HEK293T (cell line): ENCODE results near the gene CCDC201.

Experiments used
- CTCF ChIA-PET: fragments of 350-600 bp; formaldehyde crosslinking; extraction: SDS; loops from one replicate; lab custom pipeline; 2021; ENCODE audit warnings: antibody characterized with exemption, inconsistent platforms; lab: Yijun Ruan, JAX
- POLR2A ChIA-PET: fragments of 350-600 bp; formaldehyde crosslinking; extraction: SDS; loops from one replicate; lab custom pipeline; 2020; ENCODE audit warnings: antibody characterized with exemption, inconsistent platforms; lab: Yijun Ruan, JAX
- DNase-seq: peaks from one replicate; pipeline ENCODE4 v3.0.0; 2012; ENCODE audit warnings: mixed read lengths; ENCODE audit errors: extremely low spot score
- ARNT ChIP-seq: fragments of 450-650 bp; IDR thresholded peaks from 2 replicates; pipeline ENCODE4 v1.6.1; 2017; ENCODE audit warnings: mild to moderate bottlenecking
- BHLHE40 ChIP-seq: fragments of 450-650 bp; IDR thresholded peaks from 2 replicates; pipeline ENCODE4 v1.6.1; 2016; ENCODE audit warnings: mild to moderate bottlenecking, moderate library complexity, borderline replicate concordance
- CTBP1 ChIP-seq: fragments of 450-650 bp; IDR thresholded peaks from 2 replicates; pipeline ENCODE4 v1.6.1; 2016; ENCODE audit warnings: borderline replicate concordance
- ELF4 ChIP-seq: fragments of 450-650 bp; IDR thresholded peaks from 2 replicates; pipeline ENCODE4 v1.6.1; 2017; ENCODE audit warnings: antibody characterized with exemption
- FOXA1 ChIP-seq: fragments of 450-650 bp; IDR thresholded peaks from 2 replicates; pipeline ENCODE4 v1.6.1; 2016; ENCODE audit warnings: mild to moderate bottlenecking
- FOXK2 ChIP-seq: fragments of 450-650 bp; IDR thresholded peaks from 2 replicates; pipeline ENCODE4 v1.6.1; 2016; ENCODE audit warnings: mild to moderate bottlenecking
- FOXM1 ChIP-seq: fragments of 450-650 bp; IDR thresholded peaks from 2 replicates; pipeline ENCODE4 v1.6.1; 2017; ENCODE audit warnings: mild to moderate bottlenecking, borderline replicate concordance
- HDGF ChIP-seq: fragments of 450-650 bp; IDR thresholded peaks from 2 replicates; pipeline ENCODE4 v1.6.1; 2017; ENCODE audit warnings: antibody characterized with exemption, borderline replicate concordance
- L3MBTL2 ChIP-seq: fragments of 450-650 bp; conservative IDR thresholded peaks from 2 replicates; pipeline ENCODE4 v1.6.1; 2016; ENCODE audit warnings: mild to moderate bottlenecking
- LEF1 ChIP-seq: fragments of 450-650 bp; IDR thresholded peaks from 2 replicates; pipeline ENCODE4 v1.6.1; 2017; ENCODE audit warnings: mild to moderate bottlenecking, borderline replicate concordance
- NFRKB ChIP-seq: fragments of 450-650 bp; IDR thresholded peaks from 2 replicates; pipeline ENCODE4 v1.6.1; 2016; ENCODE audit warnings: mild to moderate bottlenecking, moderate library complexity
- PKNOX1 ChIP-seq: fragments of 450-650 bp; IDR thresholded peaks from 2 replicates; pipeline ENCODE4 v1.6.1; 2016
- SP1 ChIP-seq: fragments of 450-650 bp; IDR thresholded peaks from 2 replicates; pipeline ENCODE4 v1.6.1; 2017
- SUZ12 ChIP-seq: fragments of 450-650 bp; IDR thresholded peaks from 2 replicates; pipeline ENCODE4 v1.6.1; 2016; ENCODE audit warnings: mild to moderate bottlenecking
- TARDBP ChIP-seq: fragments of 450-650 bp; IDR thresholded peaks from 2 replicates; pipeline ENCODE4 v1.6.1; 2016
- ZNF384 ChIP-seq: fragments of 450-650 bp; IDR thresholded peaks from 2 replicates; pipeline ENCODE4 v1.6.1; 2016

Gene CCDC201

DNA sequence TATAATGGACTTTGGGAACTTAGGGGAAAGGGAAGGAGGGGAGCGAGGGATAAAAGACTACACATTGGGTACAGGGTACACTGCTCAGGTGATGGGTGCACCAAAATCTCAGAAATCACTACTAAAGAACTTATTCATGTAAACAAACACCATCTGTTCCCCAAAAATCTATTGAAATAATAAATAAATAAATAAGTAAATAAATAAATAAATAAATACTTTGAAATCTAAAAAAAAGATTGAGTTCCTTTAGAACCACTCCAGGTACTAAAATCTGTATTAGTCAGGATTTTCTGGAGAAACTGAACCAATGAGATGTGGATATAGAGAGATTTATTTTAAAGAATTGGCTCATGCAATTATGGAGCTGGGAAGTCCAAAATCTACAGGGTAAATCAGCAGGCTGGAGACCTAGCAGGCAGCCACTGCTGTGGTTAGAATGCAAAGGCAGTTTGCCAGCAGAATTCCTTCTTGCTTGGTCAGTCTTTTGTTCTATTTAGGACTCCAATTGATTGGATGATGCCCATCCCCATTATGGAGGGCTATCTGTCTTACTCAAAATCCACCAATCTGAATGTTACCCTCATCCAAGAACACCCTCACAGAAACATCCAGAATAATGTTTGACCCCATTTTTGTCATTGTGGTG is 24.3 kb upstream of the CCDC201 start:
- CTCF ChIA-PET = no interaction called here
- TF ChIP-seq ZNF384 (no peak), SUZ12 (no peak), FOXA1 (no peak), CTBP1 (no peak), ARNT (no peak), BHLHE40 (no peak), ELF4 (no peak), NFRKB (no peak), FOXK2 (no peak), FOXM1 (no peak), LEF1 (no peak), HDGF (no peak), TARDBP (no peak), L3MBTL2 (no peak), PKNOX1 (no peak), SP1 (no peak)
- POLR2A ChIA-PET = no interaction called here
- no peak for DNase-seq

DNA sequence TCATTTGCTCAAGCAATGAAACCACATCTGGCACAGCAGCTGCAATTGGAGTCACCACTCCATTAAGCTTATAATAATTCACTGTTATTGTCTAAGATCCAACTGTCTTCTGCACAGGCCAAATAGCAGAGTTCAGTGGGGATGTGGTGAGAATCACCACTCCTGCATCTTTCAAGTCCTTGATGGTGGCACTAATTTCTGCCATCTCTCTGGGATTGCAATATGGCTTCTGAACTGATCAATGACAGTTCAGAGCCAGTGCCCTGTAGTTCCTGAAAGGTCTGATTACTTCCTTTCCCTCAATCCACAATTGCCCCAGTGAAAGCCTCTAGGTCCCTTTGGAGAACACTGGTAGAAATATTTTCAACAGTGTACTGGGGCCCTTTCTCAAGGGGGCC is 21.8 kb upstream of the CCDC201 start:
- CTCF ChIA-PET = no interaction called here
- no peak for DNase-seq
- TF ChIP-seq CTBP1 (no peak), ZNF384 (no peak), LEF1 (no peak), PKNOX1 (no peak), FOXA1 (no peak), HDGF (no peak), TARDBP (no peak), L3MBTL2 (no peak), BHLHE40 (no peak), SP1 (no peak), FOXM1 (no peak), ELF4 (no peak)

DNA sequence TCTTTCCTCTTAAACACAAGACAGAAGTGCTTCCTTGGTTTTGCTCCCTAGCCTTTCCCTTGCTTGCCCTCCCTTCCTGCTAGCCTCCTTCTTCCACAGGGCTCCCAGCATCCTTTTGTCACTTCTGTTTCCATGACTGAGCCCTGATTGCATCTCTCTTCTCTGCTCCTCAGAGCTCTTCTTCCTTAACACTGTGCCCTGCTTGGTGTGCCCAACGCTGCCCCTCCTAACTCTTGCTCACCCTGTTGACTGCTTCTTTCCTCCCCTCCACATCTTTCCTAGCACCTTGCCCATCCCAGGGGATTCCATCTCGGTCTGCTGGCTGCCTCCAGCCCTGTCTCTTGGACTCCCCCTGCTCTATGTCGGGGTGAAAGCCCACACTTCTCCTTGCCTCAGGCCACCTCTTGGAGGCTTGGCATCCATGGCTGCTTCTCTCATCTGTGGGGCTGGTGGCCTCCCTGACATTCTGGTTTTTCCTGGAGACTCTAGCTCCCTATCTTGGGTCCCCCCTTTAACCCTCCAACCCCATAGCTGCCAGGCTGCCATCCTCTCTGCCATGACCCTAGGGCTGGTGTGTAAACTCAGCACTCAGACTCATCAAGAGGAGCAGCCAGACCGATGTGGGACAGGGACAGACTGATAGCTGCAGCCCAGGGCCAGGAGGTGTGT is 21.2 kb upstream of the CCDC201 start:
- no peak for TF ChIP-seq ZNF384
- TF ChIP-seq PKNOX1 = no peak
- no peak for TF ChIP-seq HDGF
- TF ChIP-seq LEF1 = no peak
- TF ChIP-seq NFRKB = no peak
- no peak for TF ChIP-seq L3MBTL2
- no peak for TF ChIP-seq FOXA1
- TF ChIP-seq ARNT = no peak
- CTCF ChIA-PET = no interaction called here
- POLR2A ChIA-PET = no interaction called here
- DNase-seq = no peak

More for the DNA sequence above, 21.8 kb upstream of the CCDC201 start:
- POLR2A ChIA-PET = no interaction called here

GRCh38 chr7:45893374-45893995 is 20.6 kb upstream of the CCDC201 start:
- no peak for DNase-seq
- CTCF ChIA-PET = no interaction called here

DNA sequence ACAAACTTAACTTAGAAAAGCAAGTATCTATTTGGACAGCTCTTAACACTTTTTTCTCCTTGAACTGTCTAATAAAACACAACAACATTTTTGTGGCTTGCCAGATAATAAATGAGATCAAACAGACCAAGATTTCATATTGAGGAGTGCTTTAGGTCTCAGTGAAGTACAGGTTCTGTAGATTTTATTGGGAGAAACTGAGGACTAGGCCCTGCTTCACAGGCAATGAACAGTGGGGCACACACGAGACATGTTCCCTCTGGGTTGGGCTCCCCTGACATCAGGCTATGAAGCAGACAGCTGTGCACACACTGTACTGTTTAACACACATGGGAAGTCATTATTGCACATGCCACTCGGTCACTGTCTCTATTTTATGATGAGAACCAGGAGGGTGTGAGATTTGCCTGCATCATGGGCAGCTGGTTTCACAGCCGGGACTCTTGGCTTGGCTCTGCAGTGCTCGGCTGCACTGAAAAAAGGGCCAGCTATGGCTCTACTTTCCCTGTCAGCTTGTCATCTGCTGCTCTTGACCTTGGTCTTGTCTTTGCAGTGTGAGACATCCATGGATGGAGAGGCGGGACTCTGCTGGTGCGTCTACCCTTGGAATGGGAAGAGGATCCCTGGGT is 19.6 kb upstream of the CCDC201 start:
- CTCF ChIA-PET = no interaction called here
- DNase-seq = no peak
- POLR2A ChIA-PET = no interaction called here
- TF ChIP-seq FOXK2 (no peak), HDGF (no peak), LEF1 (no peak), FOXA1 (no peak), ELF4 (no peak), SUZ12 (no peak), ARNT (no peak), BHLHE40 (no peak), CTBP1 (no peak), SP1 (no peak)

More at GRCh38 chr7:45893374-45893995, 20.6 kb upstream of the CCDC201 start:
- TF ChIP-seq L3MBTL2 (no peak), PKNOX1 (no peak), ELF4 (no peak), CTBP1 (no peak), BHLHE40 (no peak), SP1 (no peak), LEF1 (no peak), FOXK2 (no peak), TARDBP (no peak)
- POLR2A ChIA-PET = no interaction called here
